HEK293T (cell line): ENCODE results near the gene CTDP1.

Experiments used
- ARNT ChIP-seq: fragments of 450-650 bp; IDR thresholded peaks from 2 replicates; pipeline ENCODE4 v1.6.1; 2017; ENCODE audit warnings: mild to moderate bottlenecking
- BHLHE40 ChIP-seq: fragments of 450-650 bp; IDR thresholded peaks from 2 replicates; pipeline ENCODE4 v1.6.1; 2016; ENCODE audit warnings: mild to moderate bottlenecking, moderate library complexity, borderline replicate concordance
- CTBP1 ChIP-seq: fragments of 450-650 bp; IDR thresholded peaks from 2 replicates; pipeline ENCODE4 v1.6.1; 2016; ENCODE audit warnings: borderline replicate concordance
- ELF4 ChIP-seq: fragments of 450-650 bp; IDR thresholded peaks from 2 replicates; pipeline ENCODE4 v1.6.1; 2017; ENCODE audit warnings: antibody characterized with exemption
- FOXK2 ChIP-seq: fragments of 450-650 bp; IDR thresholded peaks from 2 replicates; pipeline ENCODE4 v1.6.1; 2016; ENCODE audit warnings: mild to moderate bottlenecking
- HDGF ChIP-seq: fragments of 450-650 bp; IDR thresholded peaks from 2 replicates; pipeline ENCODE4 v1.6.1; 2017; ENCODE audit warnings: antibody characterized with exemption, borderline replicate concordance
- L3MBTL2 ChIP-seq: fragments of 450-650 bp; conservative IDR thresholded peaks from 2 replicates; pipeline ENCODE4 v1.6.1; 2016; ENCODE audit warnings: mild to moderate bottlenecking
- NFRKB ChIP-seq: fragments of 450-650 bp; IDR thresholded peaks from 2 replicates; pipeline ENCODE4 v1.6.1; 2016; ENCODE audit warnings: mild to moderate bottlenecking, moderate library complexity
- SUZ12 ChIP-seq: fragments of 450-650 bp; IDR thresholded peaks from 2 replicates; pipeline ENCODE4 v1.6.1; 2016; ENCODE audit warnings: mild to moderate bottlenecking
- TARDBP ChIP-seq: fragments of 450-650 bp; IDR thresholded peaks from 2 replicates; pipeline ENCODE4 v1.6.1; 2016
- TF ChIP-seq, protein P1 (sequence below): fragments of 450-650 bp; IDR thresholded peaks from 2 replicates; pipeline ENCODE4 v1.6.1; 2016

DNA sequence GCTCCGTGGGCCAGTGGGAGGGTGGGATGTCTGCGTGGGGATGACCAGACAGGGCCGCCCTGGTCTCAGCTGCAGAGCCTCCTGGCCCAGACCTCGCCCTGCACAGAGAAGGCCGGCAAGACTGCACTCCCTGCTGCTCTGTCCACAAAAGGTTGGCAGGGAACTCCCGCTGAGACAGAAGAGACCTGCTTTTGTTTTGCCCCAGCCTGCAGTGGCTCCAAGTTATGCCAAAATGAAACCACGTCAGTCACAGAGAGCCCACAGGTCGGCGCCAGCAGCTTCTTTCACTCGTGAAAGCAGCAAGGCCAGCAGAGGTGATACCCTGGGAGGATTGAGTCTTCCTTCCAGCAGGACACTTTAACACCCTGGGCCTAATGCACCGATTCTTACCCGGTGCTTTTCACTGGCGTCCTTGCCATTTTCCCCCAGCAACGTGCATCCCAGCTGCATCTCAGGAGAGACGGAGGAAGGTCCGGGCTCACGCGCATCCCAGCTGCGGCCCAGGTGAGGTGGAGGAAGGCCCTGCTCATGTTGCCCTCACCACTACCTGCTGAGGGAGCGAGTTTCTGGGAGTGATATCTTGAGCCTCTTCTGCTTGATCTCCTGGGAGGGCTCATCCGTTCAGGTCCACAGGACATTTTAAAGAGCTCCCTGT lies 22.1 kb upstream of the CTDP1 start:
- TF ChIP-seq FOXK2: no peak
- TF ChIP-seq NFRKB: no peak
- no peak for TF ChIP-seq ELF4
- TF ChIP-seq BHLHE40: no peak
- TF ChIP-seq L3MBTL2: no peak
- no peak for TF ChIP-seq CTBP1
- TF ChIP-seq SUZ12: no peak
- TF ChIP-seq, protein P1, sequence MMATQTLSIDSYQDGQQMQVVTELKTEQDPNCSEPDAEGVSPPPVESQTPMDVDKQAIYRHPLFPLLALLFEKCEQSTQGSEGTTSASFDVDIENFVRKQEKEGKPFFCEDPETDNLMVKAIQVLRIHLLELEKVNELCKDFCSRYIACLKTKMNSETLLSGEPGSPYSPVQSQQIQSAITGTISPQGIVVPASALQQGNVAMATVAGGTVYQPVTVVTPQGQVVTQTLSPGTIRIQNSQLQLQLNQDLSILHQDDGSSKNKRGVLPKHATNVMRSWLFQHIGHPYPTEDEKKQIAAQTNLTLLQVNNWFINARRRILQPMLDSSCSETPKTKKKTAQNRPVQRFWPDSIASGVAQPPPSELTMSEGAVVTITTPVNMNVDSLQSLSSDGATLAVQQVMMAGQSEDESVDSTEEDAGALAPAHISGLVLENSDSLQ: no peak
- no peak for TF ChIP-seq TARDBP
- no peak for TF ChIP-seq ARNT
- no peak for TF ChIP-seq HDGF
